Stimulated activated CD8-positive, alpha-beta memory T cell treated with anti-CD3 and anti-CD28 coated beads, Interleukin-4, amount 100 ng/mL, for 4 hours (primary cell): ENCODE measurements around the gene MAEA.

Experiments used
- DNase-seq, 2 donors: peaks; one replicate each; pipeline ENCODE4 v3.0.0-alpha.2; 2020; ENCODE audit warnings: low read depth in 2 of 2, low spot score in 1 of 2

MAEA gene

GRCh38 chr4:1376841-1377605 is 87.3 kb downstream of the MAEA start:
- DNase-seq, result no peak

GRCh38 chr4:1377606-1378261 is 88.0 kb downstream of the MAEA start:
- DNase-seq, result no peak

GRCh38 chr4:1378559-1379231 is 89.0 kb downstream of the MAEA start:
- no peak for DNase-seq

GRCh38 chr4:1379351-1379781 is 89.7 kb downstream of the MAEA start:
- no peak for DNase-seq

- no peak for DNase-seq
Measured at GRCh38 chr4:1379801-1380331, 90.2 kb downstream of the MAEA start.

- no peak for DNase-seq
Measured at GRCh38 chr4:1380368-1381151, 90.9 kb downstream of the MAEA start.

GRCh38 chr4:1381181-1381621 is 91.5 kb downstream of the MAEA start:
- no peak for DNase-seq

GRCh38 chr4:1381944-1382541 is 92.4 kb downstream of the MAEA start:
- DNase-seq, result no peak

- DNase-seq, result no peak
Measured at GRCh38 chr4:1382776-1383727, 93.4 kb downstream of the MAEA start.

- DNase-seq, result no peak
Measured at GRCh38 chr4:1383728-1384591, 94.3 kb downstream of the MAEA start.

- no peak for DNase-seq
Measured at GRCh38 chr4:1384675-1385372, 95.1 kb downstream of the MAEA start.

- DNase-seq, result no peak
Measured at GRCh38 chr4:1385373-1386340, 96.0 kb downstream of the MAEA start.
